NB4 (cell line): Measurements from ENCODE around the gene ARHGAP15.

Experiments
- CTCF ChIP-seq: IDR thresholded peaks from one replicate; pipeline ENCODE4 v1.5.1; 2012; ENCODE audit warnings: low read depth, low read length
- POLR2A ChIP-seq: IDR thresholded peaks from 2 replicates; pipeline ENCODE4 v1.6.1; 2011; ENCODE audit warnings: mild to moderate bottlenecking; ENCODE audit not compliant: insufficient read length; ENCODE audit errors: extremely low read depth

- no peak for TF ChIP-seq CTCF
- TF ChIP-seq POLR2A, result no peak
Observed at GRCh38 chr2:143615562-143615961, 486.3 kb downstream of the ARHGAP15 start.
